H9 (cell line): ENCODE results near the gene NTRK3. TPM values are rescaled to one million over a fixed set of nuclear protein-coding genes. Genes with fewer than 3 reads are reported as not detected.

Source experiments
- DNase-seq: peaks from one replicate; pipeline ENCODE4 v3.0.0-alpha.2; 2017
- H2AFZ ChIP-seq: one replicate; pipeline ENCODE4 v1.6.1; 2013; ENCODE audit warnings: mild to moderate bottlenecking, low read length, control low read depth, moderate library complexity
- H2AK5ac ChIP-seq: 2 replicates; pipeline ENCODE4 v1.6.1; 2013; ENCODE audit warnings: low read length, control low read depth, mixed read lengths; ENCODE audit not compliant: insufficient read length
- H2BK120ac ChIP-seq: one replicate; pipeline ENCODE4 v1.6.1; 2013; ENCODE audit warnings: low read depth, mild to moderate bottlenecking, low read length, control low read depth, inconsistent platforms; ENCODE audit not compliant: poor library complexity, severe bottlenecking
- H2BK12ac ChIP-seq: 2 replicates; pipeline ENCODE4 v1.6.1; 2013; ENCODE audit warnings: low read length, control low read depth, mixed read lengths, low read depth; ENCODE audit not compliant: insufficient read length
- H2BK15ac ChIP-seq: 2 replicates; pipeline ENCODE4 v1.6.1; 2013; ENCODE audit warnings: low read depth, low read length, control low read depth
- H2BK20ac ChIP-seq: one replicate; pipeline ENCODE4 v1.6.1; 2013; ENCODE audit warnings: low read depth, mild to moderate bottlenecking, low read length, control low read depth, inconsistent platforms; ENCODE audit not compliant: poor library complexity, severe bottlenecking
- H2BK5ac ChIP-seq: 2 replicates; pipeline ENCODE4 v1.6.1; 2013; ENCODE audit warnings: low read length, control low read depth, mixed read lengths; ENCODE audit not compliant: insufficient read length
- H3K14ac ChIP-seq: 2 replicates; pipeline ENCODE4 v1.6.1; 2013; ENCODE audit warnings: low read length, control low read depth; ENCODE audit not compliant: insufficient read depth
- H3K18ac ChIP-seq: 2 replicates; pipeline ENCODE4 v1.6.1; 2013; ENCODE audit warnings: low read depth, mild to moderate bottlenecking, mixed read lengths, low read length, control low read depth; ENCODE audit not compliant: insufficient read length
- H3K23ac ChIP-seq: 2 replicates; pipeline ENCODE4 v1.6.1; 2013; ENCODE audit warnings: low read length, control low read depth, mixed read lengths, low read depth; ENCODE audit not compliant: insufficient read length
- H3K23me2 ChIP-seq: 2 replicates; pipeline ENCODE4 v1.6.1; 2013; ENCODE audit warnings: low read depth, mild to moderate bottlenecking, mixed read lengths, low read length, control low read depth; ENCODE audit not compliant: insufficient read length, poor library complexity, severe bottlenecking
- H3K27ac ChIP-seq: 2 replicates; pipeline ENCODE4 v1.5.1; 2013; ENCODE audit warnings: low read length, control low read depth, mixed read lengths, low read depth; ENCODE audit not compliant: insufficient read length
- H3K27me3 ChIP-seq: 2 replicates; pipeline ENCODE4 v1.6.1; 2013; ENCODE audit warnings: low read length, control low read depth, inconsistent platforms; ENCODE audit not compliant: insufficient read depth
- H3K4ac ChIP-seq: 2 replicates; pipeline ENCODE4 v1.6.1; 2013; ENCODE audit warnings: low read depth, mild to moderate bottlenecking, control low read depth, inconsistent platforms, low read length, moderate library complexity
- H3K4me1 ChIP-seq: 2 replicates; pipeline ENCODE4 v1.6.1; 2013; ENCODE audit warnings: low read length, control low read depth, inconsistent platforms; ENCODE audit not compliant: insufficient read depth
- H3K4me2 ChIP-seq: 2 replicates; pipeline ENCODE4 v1.6.1; 2013; ENCODE audit warnings: low read length, control low read depth, mixed read lengths; ENCODE audit not compliant: insufficient read length, insufficient read depth
- H3K56ac ChIP-seq: 2 replicates; pipeline ENCODE4 v1.6.1; 2013; ENCODE audit warnings: low read depth, mild to moderate bottlenecking, mixed read lengths, low read length, control low read depth; ENCODE audit not compliant: insufficient read length
- H3K79me1 ChIP-seq: 2 replicates; pipeline ENCODE4 v1.6.1; 2013; ENCODE audit warnings: low read depth, mild to moderate bottlenecking, moderate library complexity, low read length, control low read depth, inconsistent platforms; ENCODE audit not compliant: insufficient read depth, poor library complexity, severe bottlenecking
- H3K79me2 ChIP-seq: 2 replicates; pipeline ENCODE4 v1.6.1; 2013; ENCODE audit warnings: low read length, control low read depth, inconsistent platforms; ENCODE audit not compliant: insufficient read depth
- H3K9ac ChIP-seq: 2 replicates; pipeline ENCODE4 v1.6.1; 2013; ENCODE audit warnings: low read length, control low read depth, mixed read lengths; ENCODE audit not compliant: insufficient read length; ENCODE audit errors: extremely low read depth
- H3K9me3 ChIP-seq: one replicate; pipeline ENCODE4 v1.6.1; 2013; ENCODE audit warnings: low read depth, low read length, inconsistent platforms; ENCODE audit not compliant: control insufficient read depth
- H3T11ph ChIP-seq: one replicate; pipeline ENCODE4 v1.6.1; 2013; ENCODE audit warnings: mild to moderate bottlenecking, low read length, control low read depth, inconsistent platforms
- H4K20me1 ChIP-seq: one replicate; pipeline ENCODE4 v1.6.1; 2013; ENCODE audit not compliant: control insufficient read depth, insufficient read length, insufficient read depth
- H4K5ac ChIP-seq: 2 replicates; pipeline ENCODE4 v1.6.1; 2013; ENCODE audit warnings: low read depth, mild to moderate bottlenecking, mixed read lengths, low read length, control low read depth; ENCODE audit not compliant: insufficient read length
- H4K8ac ChIP-seq: replicated peaks from 2 replicates; pipeline ENCODE4 v1.6.1; 2013; ENCODE audit warnings: low read length, control low read depth, mixed read lengths, low read depth; ENCODE audit not compliant: insufficient read length
- H4K91ac ChIP-seq: 2 replicates; pipeline ENCODE4 v1.6.1; 2013; ENCODE audit warnings: low read depth, mild to moderate bottlenecking, moderate library complexity, mixed read lengths, low read length, control low read depth; ENCODE audit not compliant: insufficient read length
- H3K27ac Mint-ChIP-seq, 3 experiments: 2 replicates in 2 of 3; 3 replicates in 1 of 3; pipeline ENCODE4 v1.8.0; 2020 to 2021; ENCODE audit warnings: mixed read lengths in 3 of 3, mild to moderate bottlenecking in 1 of 3, moderate library complexity in 1 of 3
- H3K27me3 Mint-ChIP-seq: 2 replicates; pipeline ENCODE4 v1.8.0; 2021; ENCODE audit warnings: low read depth, mild to moderate bottlenecking, moderate library complexity, mixed read lengths
- H3K36me3 Mint-ChIP-seq, 3 experiments: 2 replicates in 2 of 3; 3 replicates in 1 of 3; pipeline ENCODE4 v1.8.0; 2020 to 2021; ENCODE audit warnings: low read depth in 3 of 3, mixed read lengths in 3 of 3; ENCODE audit not compliant: insufficient read depth in 1 of 3
- H3K4me1 Mint-ChIP-seq, 2 experiments: 2 replicates each; pipeline ENCODE4 v1.8.0; 2020; ENCODE audit warnings: mixed read lengths in 2 of 2
- H3K4me3 Mint-ChIP-seq, 2 experiments: 2 replicates in 1 of 2; 3 replicates in 1 of 2; pipeline ENCODE4 v1.8.0; 2020 to 2021; ENCODE audit warnings: mild to moderate bottlenecking in 2 of 2, mixed read lengths in 2 of 2, moderate library complexity in 1 of 2
- H3K9me3 Mint-ChIP-seq, 2 experiments: 2 replicates in 1 of 2; 3 replicates in 1 of 2; pipeline ENCODE4 v1.8.0; 2020; ENCODE audit warnings: mild to moderate bottlenecking in 2 of 2, mixed read lengths in 2 of 2, moderate library complexity in 1 of 2
- CTCF ChIP-seq: fragments of 200-600 bp; sonication (generic); conservative IDR thresholded peaks from 3 replicates; pipeline ENCODE4 v1.8.0; 2021; ENCODE audit warnings: antibody characterized with exemption, mild to moderate bottlenecking
- WGBS: extraction: QIAGEN DNeasy Blood & Tissue Kit; methylation state at CpG from one replicate; pipeline ENCODE4 v1.1.7; 2013; ENCODE audit warnings: missing lambda C conversion rate, low lambda C conversion rate, mixed read lengths; ENCODE audit not compliant: insufficient read length; ENCODE audit errors: extremely low coverage; 5-methylcytosine and 5-hydroxymethylcytosine counted together
- total RNA-seq: library from RNA; stranded (reverse); gene quantifications from 2 replicates; pipeline ENCODE4 v1.2.1, GENCODE V29; 2021

Gene NTRK3
- total RNA-seq, 1 experiment from 2014 or later, result 2.5 TPM

GRCh38 chr15:87930457-87930856 lies 326.1 kb downstream of the NTRK3 start:
- no peaks in the 10 kb centered on the region for H3K9me3 Mint-ChIP-seq
- no peak overlapping the region for H3K27ac ChIP-seq

More at GRCh38 chr15:87930457-87930856, 326.1 kb downstream of the NTRK3 start:
- Histone ChIP-seq H2AFZ (no peak overlapping the region), H3K18ac (no peak overlapping the region), H3K23me2 (no peaks in the 10 kb centered on the region), H4K5ac (no peak overlapping the region), H3K4me1 (no peaks in the 10 kb centered on the region), H3T11ph (no peak overlapping the region), H3K23ac (no peak overlapping the region), H2BK20ac (no peak overlapping the region), H2AK5ac (no peak overlapping the region), H3K9ac (no peak overlapping the region), H3K79me2 (no peaks in the 10 kb centered on the region), H4K20me1 (no peaks in the 10 kb centered on the region), H2BK5ac (no peak overlapping the region), H2BK15ac (no peak overlapping the region), H3K79me1 (no peaks in the 10 kb centered on the region), H3K14ac (no peak overlapping the region), H2BK12ac (no peak overlapping the region), H3K56ac (no peak overlapping the region), H3K27me3 (no peaks in the 10 kb centered on the region), H2BK120ac (no peak overlapping the region), H4K91ac (no peak overlapping the region), H3K9me3 (no peaks in the 10 kb centered on the region), H3K4ac (no peak overlapping the region), H3K4me2 (no peak overlapping the region), H4K8ac (no peak overlapping the region)
- Mint-ChIP-seq H3K4me1 (no peaks in the 10 kb centered on the region), H3K36me3 (no peaks in the 10 kb centered on the region), H3K4me3 (no peak overlapping the region), H3K27ac (no peak overlapping the region), H3K27me3 (peaks cover 2% of the 10 kb centered on the region; the same call in 1 of the 2 replicates)
- no peak for DNase-seq
- WGBS, result no CpG with 5 or more reads among the region's 5 CpGs
- TF ChIP-seq CTCF, result no peak
